NCI-H2029 treated with DMSO at 0.1 percent for 48 hours (cell line): Measurements from ENCODE around the gene TTC28.

ENCODE experiments used
- DNase-seq: peaks from one replicate; lab custom pipeline; 2025; lab: John Stamatoyannopoulos, UW

Gene TTC28

GRCh38 chr22:28269277-28269676 lies 410.4 kb downstream of the TTC28 start:
- no peak for DNase-seq

GRCh38 chr22:28268850-28269249 lies 410.8 kb downstream of the TTC28 start:
- no peak for DNase-seq

GRCh38 chr22:28268171-28268570 lies 411.5 kb downstream of the TTC28 start:
- DNase-seq = no peak

GRCh38 chr22:28260619-28261018 lies 419.0 kb downstream of the TTC28 start:
- DNase-seq = no peak

- DNase-seq = no peak
Observed at GRCh38 chr22:28259774-28260312, 419.8 kb downstream of the TTC28 start.

GRCh38 chr22:28254396-28254795 lies 425.2 kb downstream of the TTC28 start:
- DNase-seq = no peak

- no peak for DNase-seq
Observed at GRCh38 chr22:28252539-28252938, 427.1 kb downstream of the TTC28 start.

GRCh38 chr22:28250036-28250695 lies 429.5 kb downstream of the TTC28 start:
- no peak for DNase-seq

- DNase-seq = no peak
Observed at GRCh38 chr22:28249402-28249801, 430.2 kb downstream of the TTC28 start.

GRCh38 chr22:28247667-28248363 lies 431.8 kb downstream of the TTC28 start:
- no peak for DNase-seq

- no peak for DNase-seq
Observed at GRCh38 chr22:28247136-28247535, 432.5 kb downstream of the TTC28 start.

- no peak for DNase-seq
Observed at GRCh38 chr22:28246397-28246796, 433.2 kb downstream of the TTC28 start.

GRCh38 chr22:28245579-28246224 lies 433.9 kb downstream of the TTC28 start:
- DNase-seq = no peak

- no peak for DNase-seq
Observed at GRCh38 chr22:28244757-28245156, 434.9 kb downstream of the TTC28 start.

- DNase-seq = no peak
Observed at GRCh38 chr22:28243539-28243938, 436.1 kb downstream of the TTC28 start.

- no peak for DNase-seq
Observed at GRCh38 chr22:28241656-28242290, 437.9 kb downstream of the TTC28 start.

GRCh38 chr22:28239941-28240340 lies 439.7 kb downstream of the TTC28 start:
- DNase-seq = no peak

GRCh38 chr22:28237783-28238182 lies 441.9 kb downstream of the TTC28 start:
- DNase-seq = no peak

- DNase-seq = no peak
Observed at GRCh38 chr22:28237112-28237511, 442.5 kb downstream of the TTC28 start.

GRCh38 chr22:28232204-28232603 lies 447.4 kb downstream of the TTC28 start:
- no peak for DNase-seq

- DNase-seq = no peak
Observed at GRCh38 chr22:28231441-28231840, 448.2 kb downstream of the TTC28 start.

- no peak for DNase-seq
Observed at GRCh38 chr22:28230671-28231070, 449.0 kb downstream of the TTC28 start.
